PC-3 (cell line): ENCODE results near the gene KLHL14. TPM values are rescaled to one million over a fixed set of nuclear protein-coding genes. Genes with fewer than 3 reads are reported as not detected.

ENCODE experiments used
- ATAC-seq: fragments of 200-7000 bp; cut with Tn5 transposase; 2 replicates; pipeline ENCODE4 v1.9.1; 2020; ENCODE audit warnings: mild to moderate bottlenecking, moderate library complexity
- BruUV-seq: library from RNA; stranded (reverse); fragments of 400-500 nt; replicated peaks from 2 replicates; lab custom pipeline; 2021; lab: Mats Ljungman, UMichigan
- CTCF ChIA-PET: fragments of 300-600 bp; sonication (Branson Sonifier 250); formaldehyde crosslinking; loops from one replicate; lab custom pipeline; 2022; ENCODE audit warnings: antibody characterized with exemption; lab: Charles Lee
- POLR2A ChIA-PET: fragments of 300-600 bp; sonication (Branson Sonifier 250); formaldehyde crosslinking; loops from one replicate; lab custom pipeline; 2022; ENCODE audit warnings: antibody characterized with exemption; ENCODE audit not compliant: unreplicated experiment; lab: Charles Lee
- DNase-seq: peaks from one replicate; pipeline ENCODE4 v3.0.0-alpha.2; 2015
- H2AFZ ChIP-seq: fragments of 300-600 bp; sonication (generic); 2 replicates; pipeline ENCODE4 v1.6.0; 2016; ENCODE audit warnings: antibody characterized with exemption, low read length
- H3F3A ChIP-seq: fragments of 300-600 bp; sonication (generic); one replicate; pipeline ENCODE4 v1.6.0; 2017; ENCODE audit warnings: antibody characterized with exemption, low read length, control low read depth, mild to moderate bottlenecking; ENCODE audit not compliant: unreplicated experiment
- H3K27ac ChIP-seq: fragments of 300-600 bp; sonication (generic); 2 replicates; pipeline ENCODE4 v1.5.1; 2016; ENCODE audit warnings: mild to moderate bottlenecking, low read length
- H3K27me3 ChIP-seq: fragments of 300-600 bp; sonication (generic); 2 replicates; pipeline ENCODE4 v1.6.1; 2016; ENCODE audit warnings: low read length, mixed read lengths
- H3K36me3 ChIP-seq: fragments of 300-600 bp; sonication (generic); 2 replicates; pipeline ENCODE4 v1.6.1; 2016; ENCODE audit warnings: low read depth, mixed run types, low read length, mixed read lengths
- H3K4me1 ChIP-seq: fragments of 300-600 bp; sonication (generic); 2 replicates; pipeline ENCODE4 v1.5.1; 2016; ENCODE audit warnings: low read length; ENCODE audit not compliant: insufficient read depth
- H3K4me2 ChIP-seq: fragments of 300-600 bp; sonication (generic); 2 replicates; pipeline ENCODE4 v1.6.0; 2016; ENCODE audit warnings: low read length
- H3K4me3 ChIP-seq: fragments of 300-600 bp; sonication (generic); 2 replicates; pipeline ENCODE4 v1.5.1; 2016; ENCODE audit warnings: mild to moderate bottlenecking, low read length, mixed read lengths
- H3K79me2 ChIP-seq: fragments of 300-600 bp; sonication (generic); 2 replicates; pipeline ENCODE4 v1.6.1; 2017; ENCODE audit warnings: low read length, mixed read lengths
- H3K9ac ChIP-seq: fragments of 300-600 bp; sonication (generic); 2 replicates; pipeline ENCODE4 v1.6.0; 2016; ENCODE audit warnings: mild to moderate bottlenecking, low read length
- H3K9me2 ChIP-seq: fragments of 300-600 bp; sonication (generic); replicated peaks from 2 replicates; pipeline ENCODE4 v1.6.1; 2016; ENCODE audit warnings: mixed run types, low read length, mixed read lengths
- H3K9me3 ChIP-seq: fragments of 300-600 bp; sonication (generic); 2 replicates; pipeline ENCODE4 v1.6.1; 2016; ENCODE audit warnings: low read length, mixed read lengths
- H4K20me1 ChIP-seq: fragments of 300-600 bp; sonication (generic); 2 replicates; pipeline ENCODE4 v1.6.1; 2016; ENCODE audit warnings: low read length, mixed read lengths
- EZH2 ChIP-seq: fragments of 300-600 bp; sonication (generic); IDR thresholded peaks from one replicate; pipeline ENCODE4 v1.6.1; 2017; ENCODE audit warnings: antibody characterized with exemption, mild to moderate bottlenecking, low read length; ENCODE audit not compliant: unreplicated experiment
- EZH2phosphoT487 ChIP-seq: fragments of 300-600 bp; sonication (generic); IDR thresholded peaks from 2 replicates; pipeline ENCODE4 v1.6.1; 2018; ENCODE audit warnings: mild to moderate bottlenecking, antibody characterized with exemption, low read length, borderline replicate concordance
- intact Hi-C: fragments of 100-400 bp; cut with micrococcal nuclease; formaldehyde crosslinking; loops from 2 replicates; pipeline ENCODE4 v1.9.0; 2023
- total RNA-seq: library from RNA; depleted of rRNA; stranded (reverse); fragments of >200 nt; gene quantifications from 2 replicates; pipeline ENCODE4 v1.2.3, GENCODE V29; 2014
- TF ChIP-seq, protein P1 (sequence below): fragments of 300-600 bp; sonication (generic); conservative IDR thresholded peaks from 2 replicates; pipeline ENCODE4 v1.5.1; 2017; ENCODE audit warnings: antibody characterized with exemption, low read depth, mild to moderate bottlenecking, low read length

The KLHL14 gene
- total RNA-seq, 1 experiment from 2014 or later: not detected

DNA sequence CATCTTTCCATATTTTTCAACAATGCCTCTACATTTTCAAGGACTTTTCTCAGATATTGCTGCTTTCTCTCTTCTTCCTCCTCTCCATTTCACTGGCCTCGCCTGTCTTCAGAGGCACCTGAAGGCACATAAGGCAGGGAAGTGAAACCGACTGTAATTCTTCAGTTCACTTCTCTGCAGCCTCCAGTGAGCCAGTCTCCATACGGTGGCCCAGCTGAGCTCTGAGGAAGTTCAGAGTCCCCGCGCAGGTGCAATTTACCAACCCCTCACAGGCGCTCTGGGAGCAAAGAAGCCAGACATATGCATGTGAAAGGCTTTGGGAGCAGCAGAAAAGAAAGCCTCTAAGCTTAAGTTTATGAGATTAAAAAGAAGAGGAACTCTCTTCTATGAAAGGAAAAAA lies 12.4 kb downstream of the KLHL14 start:
- DNase-seq: no peak
- Histone ChIP-seq H3K4me2 (no peak overlapping the region), H3K9ac (no peak overlapping the region), H3K79me2 (no peaks in the 10 kb centered on the region), H2AFZ (no peak overlapping the region), H3K4me3 (no peak overlapping the region), H3K36me3 (no peaks in the 10 kb centered on the region), H3K9me3 (no peaks in the 10 kb centered on the region), H3K4me1 (no peaks in the 10 kb centered on the region), H3F3A (no peaks in the 10 kb centered on the region), H3K27ac (no peak overlapping the region), H3K9me2 (no peaks in the 10 kb centered on the region), H4K20me1 (no peaks in the 10 kb centered on the region), H3K27me3 (no peaks in the 10 kb centered on the region)
- BruUV-seq: no TSS peak
- POLR2A ChIA-PET: no interaction called here
- CTCF ChIA-PET: no interaction called here
- TF ChIP-seq, protein P1, sequence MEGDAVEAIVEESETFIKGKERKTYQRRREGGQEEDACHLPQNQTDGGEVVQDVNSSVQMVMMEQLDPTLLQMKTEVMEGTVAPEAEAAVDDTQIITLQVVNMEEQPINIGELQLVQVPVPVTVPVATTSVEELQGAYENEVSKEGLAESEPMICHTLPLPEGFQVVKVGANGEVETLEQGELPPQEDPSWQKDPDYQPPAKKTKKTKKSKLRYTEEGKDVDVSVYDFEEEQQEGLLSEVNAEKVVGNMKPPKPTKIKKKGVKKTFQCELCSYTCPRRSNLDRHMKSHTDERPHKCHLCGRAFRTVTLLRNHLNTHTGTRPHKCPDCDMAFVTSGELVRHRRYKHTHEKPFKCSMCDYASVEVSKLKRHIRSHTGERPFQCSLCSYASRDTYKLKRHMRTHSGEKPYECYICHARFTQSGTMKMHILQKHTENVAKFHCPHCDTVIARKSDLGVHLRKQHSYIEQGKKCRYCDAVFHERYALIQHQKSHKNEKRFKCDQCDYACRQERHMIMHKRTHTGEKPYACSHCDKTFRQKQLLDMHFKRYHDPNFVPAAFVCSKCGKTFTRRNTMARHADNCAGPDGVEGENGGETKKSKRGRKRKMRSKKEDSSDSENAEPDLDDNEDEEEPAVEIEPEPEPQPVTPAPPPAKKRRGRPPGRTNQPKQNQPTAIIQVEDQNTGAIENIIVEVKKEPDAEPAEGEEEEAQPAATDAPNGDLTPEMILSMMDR: no peak
- no peak for TF ChIP-seq EZH2
- TF ChIP-seq EZH2phosphoT487: no peak
- ATAC-seq: no peak
- intact Hi-C loops: no loop called here

DNA sequence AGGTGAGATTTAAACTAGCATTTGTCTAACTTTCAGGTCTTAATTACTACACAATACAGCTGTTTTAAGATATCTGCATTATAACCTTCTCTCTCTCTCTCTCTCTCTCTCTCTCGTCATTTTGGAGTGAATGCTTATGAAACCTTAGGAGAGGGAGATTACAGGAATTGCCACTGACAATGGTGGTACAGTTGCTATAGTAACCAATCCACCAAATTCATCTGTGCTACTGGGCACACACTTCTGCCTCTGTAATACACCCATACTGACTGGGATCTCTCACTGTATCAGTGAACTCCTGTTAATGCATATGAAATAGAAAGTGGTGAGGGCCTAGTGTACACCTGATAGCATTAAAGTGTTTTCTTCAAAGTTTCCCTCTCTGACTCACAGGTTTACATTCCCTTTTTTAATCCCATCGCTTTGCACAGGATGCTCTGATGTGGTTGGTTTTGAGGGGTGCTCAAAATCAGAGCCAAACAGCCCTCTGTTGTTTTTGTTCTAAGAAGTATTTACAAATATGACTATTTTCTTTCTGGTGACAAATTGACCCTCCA lies 13.1 kb downstream of the KLHL14 start:
- H3F3A ChIP-seq: no peaks in the 10 kb centered on the region
- H3K27ac ChIP-seq: no peak overlapping the region
- H3K79me2 ChIP-seq: no peaks in the 10 kb centered on the region
- no peak for DNase-seq
- H3K4me2 ChIP-seq: no peak overlapping the region
- H3K4me1 ChIP-seq: no peaks in the 10 kb centered on the region
- intact Hi-C loops: no loop called here
- TF ChIP-seq EZH2: no peak
- H3K4me3 ChIP-seq: no peak overlapping the region
- H3K9ac ChIP-seq: no peak overlapping the region
- ChIA-PET POLR2A (no interaction called here), CTCF (no interaction called here)
- H2AFZ ChIP-seq: no peak overlapping the region
- no peak for ATAC-seq
- H3K36me3 ChIP-seq: no peaks in the 10 kb centered on the region
- no peaks in the 10 kb centered on the region for H3K27me3 ChIP-seq
- no TSS peak for BruUV-seq
- no peaks in the 10 kb centered on the region for H3K9me2 ChIP-seq
- no peaks in the 10 kb centered on the region for H3K9me3 ChIP-seq
- no peaks in the 10 kb centered on the region for H4K20me1 ChIP-seq

DNA sequence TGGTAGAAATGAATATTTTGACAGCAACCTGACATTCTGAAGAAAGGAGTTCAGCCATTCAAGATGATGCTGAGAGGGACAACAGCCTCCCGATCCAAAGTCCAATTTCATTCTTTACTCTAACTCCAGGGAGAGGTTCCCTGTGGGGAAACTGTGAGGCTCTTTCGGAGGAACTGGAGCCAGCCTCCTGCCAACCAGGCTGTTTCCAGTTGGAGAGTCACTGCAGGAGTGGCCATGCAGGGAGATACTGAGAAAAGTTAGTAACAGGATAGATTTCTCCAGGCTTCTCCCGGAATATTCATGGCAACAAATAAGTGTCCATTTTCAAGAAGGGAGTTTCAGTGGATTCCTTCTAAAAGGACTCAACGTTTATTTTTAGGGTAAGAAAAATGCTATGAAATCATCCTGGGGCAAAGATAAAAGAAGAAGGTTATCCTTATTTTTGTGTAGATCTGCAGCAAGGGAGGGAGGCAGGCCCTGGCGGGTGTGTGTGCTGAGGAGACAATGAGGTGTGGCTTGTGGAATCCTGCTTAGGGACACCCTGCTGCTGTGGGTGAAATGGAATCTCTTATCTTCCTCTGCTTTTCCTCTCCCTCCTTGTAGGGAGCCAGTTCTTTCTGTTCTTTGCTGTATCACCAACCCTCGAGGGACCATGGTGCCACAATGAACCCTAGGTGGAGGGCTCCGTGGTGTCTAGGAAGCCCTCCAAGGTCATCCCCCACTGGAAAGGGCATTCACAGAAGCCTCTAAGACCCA lies 18.1 kb downstream of the KLHL14 start:
- TF ChIP-seq EZH2: no peak
- TF ChIP-seq, protein P1: no peak
- TF ChIP-seq EZH2phosphoT487: no peak
- H4K20me1 ChIP-seq: no peaks in the 10 kb centered on the region
- H3K9me3 ChIP-seq: no peaks in the 10 kb centered on the region
- ChIA-PET POLR2A (no interaction called here), CTCF (no interaction called here)
- no peak for ATAC-seq
- H3K4me3 ChIP-seq: no peak overlapping the region
- H3K36me3 ChIP-seq: no peaks in the 10 kb centered on the region
- H3K9me2 ChIP-seq: no peaks in the 10 kb centered on the region
- no peaks in the 10 kb centered on the region for H3K79me2 ChIP-seq
- no peaks in the 10 kb centered on the region for H3F3A ChIP-seq
- H3K27ac ChIP-seq: no peak overlapping the region
- DNase-seq: no peak
- H3K9ac ChIP-seq: no peak overlapping the region
- H2AFZ ChIP-seq: no peak overlapping the region
- intact Hi-C loops: no loop called here
- no TSS peak for BruUV-seq
- no peak overlapping the region for H3K4me2 ChIP-seq
- no peaks in the 10 kb centered on the region for H3K4me1 ChIP-seq
- no peaks in the 10 kb centered on the region for H3K27me3 ChIP-seq
